ENCODE results near the gene PLD1. TPM values are rescaled to one million over a fixed set of nuclear protein-coding genes. Genes with fewer than 3 reads are reported as not detected.

Gene PLD1
- total and polyA plus RNA-seq, 2 of the 8 experiments (the other 6 are each of a cell fraction or from before 2014, with no cell fraction given), result 1.2 to 2.6 TPM

- H3K23me2 ChIP-seq (ENCODE audit: low read depth, low read length), result no peaks in the 10 kb centered on the region
- H2BK5ac ChIP-seq (ENCODE audit: low read depth, low read length), result no peak overlapping the region
- 81% methylated on average over 4 of the region's 4 CpGs; no CpG with 5 or more reads in 1 of the 2 experiments for WGBS, 2 experiments (ENCODE audit: extremely low coverage in 1 of 2, insufficient coverage in 1 of 2, insufficient read length in 1 of 2, insufficient replicate concordance in 2 of 2, low coverage in 1 of 2, low lambda C conversion rate in 2 of 2, missing lambda C conversion rate in 1 of 2)
- DNase-seq (ENCODE audit: low read depth in 1 of 2, low spot score in 2 of 2), result no peak
- H3K79me2 ChIP-seq (ENCODE audit: control insufficient read depth in 1 of 2, insufficient read depth in 2 of 2, low read length in 2 of 2), result no peaks in the 10 kb centered on the region
- no peak overlapping the region for H3K18ac ChIP-seq (ENCODE audit: extremely low read depth, low read length)
- H2BK20ac ChIP-seq (ENCODE audit: low read length), result no peak overlapping the region
- no peak overlapping the region for H3K27ac ChIP-seq (ENCODE audit: low read depth, low read length)
- POLR2A ChIA-PET (ENCODE audit: partially characterized antibody), result no interaction called here
- H3K4me1 ChIP-seq (replicated peaks in 1 of 4; ENCODE audit: control insufficient read depth in 3 of 4, insufficient read depth in 4 of 4, low read length in 3 of 4), result peaks cover 0 to 5% (median 2%) of the 10 kb centered on the region in 4 experiments; a peak in 2 of 7 replicates
- no peak overlapping the region for H3K9ac ChIP-seq (replicated peaks in 1 of 4; ENCODE audit: extremely low read depth in 1 of 4, low read depth in 3 of 4, low read length in 3 of 4)
- CTCF ChIA-PET (ENCODE audit: partially characterized antibody), result interaction anchor here (0.7 to 1.2 kb wide), 5 partner anchors 7 to 397 kb away, joined by 3 to 4 read pairs (median 4); no protein-coding TSS in a partner anchor
- H3K36me3 ChIP-seq (ENCODE audit: control insufficient read depth in 2 of 4, insufficient read depth in 4 of 4, low read length in 3 of 4), result no peaks in the 10 kb centered on the region
- no peak overlapping the region for H2BK15ac ChIP-seq (ENCODE audit: low read length)
- no peaks in the 10 kb centered on the region for H3K9me3 ChIP-seq (ENCODE audit: insufficient read depth in 2 of 2, low read depth in 1 of 2, low read length in 1 of 2)
- H3K56ac ChIP-seq (replicated peaks; ENCODE audit: insufficient read length, low read depth, low read length), result no peak overlapping the region
- no peaks in the 10 kb centered on the region for H4K20me1 ChIP-seq (replicated peaks in 1 of 2; ENCODE audit: control insufficient read depth in 1 of 2, insufficient read depth in 2 of 2, low read length in 2 of 2)
- no peak overlapping the region for H2AFZ ChIP-seq (ENCODE audit: low read length)
- H4K5ac ChIP-seq (ENCODE audit: insufficient read length, low read depth, low read length), result no peak overlapping the region
- no peak overlapping the region for H3K4ac ChIP-seq (replicated peaks; ENCODE audit: insufficient read length, low read depth, low read length)
- no peaks in the 10 kb centered on the region for H3K79me1 ChIP-seq (ENCODE audit: low read depth, low read length)
- H3K4me2 ChIP-seq (ENCODE audit: insufficient read depth in 1 of 2, low read depth in 2 of 2, low read length in 2 of 2), result no peak overlapping the region
- H3K27me3 ChIP-seq (replicated peaks in 1 of 4; ENCODE audit: control insufficient read depth in 3 of 4, extremely low read depth in 1 of 4, insufficient read depth in 3 of 4, low read length in 3 of 4), result no peaks in the 10 kb centered on the region
- H3K4me3 ChIP-seq (ENCODE audit: extremely low read depth in 1 of 4, insufficient read depth in 2 of 4, low read depth in 3 of 4, low read length in 4 of 4), result no peak overlapping the region
- H2BK12ac ChIP-seq (ENCODE audit: low read depth, low read length), result no peak overlapping the region
- no peak overlapping the region for H3K14ac ChIP-seq (ENCODE audit: insufficient read length)
- no peak for FAIRE-seq
- no peak overlapping the region for H4K8ac ChIP-seq (ENCODE audit: extremely low read depth, insufficient read depth, low read length)
- no peak overlapping the region for H2AK5ac ChIP-seq (ENCODE audit: low read depth, low read length)
- H3K23ac ChIP-seq (ENCODE audit: insufficient read length), result no peak overlapping the region
- H2BK120ac ChIP-seq (replicated peaks; ENCODE audit: low read depth, low read length), result no peak overlapping the region
- H4K91ac ChIP-seq (replicated peaks; ENCODE audit: insufficient read length, low read length), result no peak overlapping the region
- TF ChIP-seq YY1 (IDR thresholded peaks at IDR 0.05; ENCODE audit: low read depth, low read length) (no peak), TEAD4 (IDR thresholded peaks at IDR 0.05; ENCODE audit: low read depth, low read length) (no peak), SRF (IDR thresholded peaks at IDR 0.05; ENCODE audit: low read depth, low read length) (no peak), ZNF274 (IDR thresholded peaks at IDR 0.05; ENCODE audit: borderline replicate concordance, extremely low read depth, low read length) (no peak), RBBP5 (IDR thresholded peaks at IDR 0.05; ENCODE audit: borderline replicate concordance, low read depth, low read length) (no peak), E2F6 (IDR thresholded peaks at IDR 0.05) (no peak), CHD1 (IDR thresholded peaks at IDR 0.05; ENCODE audit: low read depth, low read length) (no peak), MAFK (IDR thresholded peaks at IDR 0.05; ENCODE audit: low read depth, low read length) (no peak), CREB1 (IDR thresholded peaks at IDR 0.05) (no peak), TAF7 (optimal IDR thresholded peaks at IDR 0.05; ENCODE audit: borderline replicate concordance, low read depth, low read length) (no peak), USF2 (IDR thresholded peaks at IDR 0.05; ENCODE audit: low read length) (no peak), POLR2A (IDR thresholded peaks at IDR 0.05; ENCODE audit: control extremely low read depth in 1 of 2, low read depth in 2 of 2, low read length in 2 of 2) (no peak), JUN (IDR thresholded peaks at IDR 0.05; ENCODE audit: low read depth, low read length) (no peak), KDM4A (IDR thresholded peaks at IDR 0.05; ENCODE audit: low read depth, low read length, severe bottlenecking) (no peak)
Observed at GRCh38 chr3:171781711-171782127, 28.6 kb downstream of the PLD1 start.

Measured in H1 (cell line).